GM12878 (cell line): ENCODE measurements around the gene OR10H1. TPM values are rescaled to one million over a fixed set of nuclear protein-coding genes. Genes with fewer than 3 reads are reported as not detected.

Experiments
- ATAC-seq: fragments of 200-7000 bp; cut with Tn5 transposase; 3 replicates; pipeline ENCODE4 v1.9.1; 2020; ENCODE audit warnings: mild to moderate bottlenecking, moderate library complexity
- BruUV-seq: library from RNA; stranded (reverse); fragments of 400-500 nt; replicated peaks from 2 replicates; lab custom pipeline; 2021; lab: Mats Ljungman, UMichigan
- CTCF ChIA-PET: fragments of 300-600 bp; sonication (Branson Sonifier 250); formaldehyde crosslinking; extraction: SDS; loops from one replicate; lab custom pipeline; 2021; ENCODE audit warnings: inconsistent platforms; lab: Yijun Ruan, JAX
- POLR2A ChIA-PET: fragments of 350-600 bp; formaldehyde crosslinking; extraction: SDS; loops from one replicate; lab custom pipeline; 2021; ENCODE audit warnings: inconsistent platforms; lab: Charles Lee
- RAD21 ChIA-PET: fragments of 300-600 bp; sonication (Branson Sonifier 250); formaldehyde crosslinking; loops from one replicate; lab custom pipeline; 2023; ENCODE audit warnings: antibody characterized with exemption; ENCODE audit not compliant: unreplicated experiment; lab: Charles Lee
- SMC1A ChIA-PET: fragments of 300-600 bp; sonication (Branson Sonifier 250); formaldehyde crosslinking; loops from one replicate; lab custom pipeline; 2023; ENCODE audit not compliant: unreplicated experiment, uncharacterized antibody; lab: Charles Lee
- DNase-seq: peaks from one replicate; pipeline ENCODE4 v3.0.0-alpha.2; 2011; ENCODE audit warnings: low read depth, low spot score
- FAIRE-seq: peaks from 3 replicates; lab custom pipeline; 2011; peaks lifted over from hg19 to GRCh38; lab: Jason Lieb, UNC
- H2AFZ ChIP-seq: 2 replicates; pipeline ENCODE4 v1.6.0; 2011; ENCODE audit warnings: low read depth, low read length, control low read depth; ENCODE audit not compliant: control insufficient read depth
- H3K27ac ChIP-seq: 2 replicates; pipeline ENCODE4 v1.5.1; 2011; ENCODE audit warnings: control low read depth; ENCODE audit not compliant: control insufficient read depth, insufficient read depth
- H3K27me3 ChIP-seq, 2 experiments: replicated peaks in 1 of 2; 2 replicates each; pipeline versions ENCODE4 v1.6.0 to v1.6.1; 2011; ENCODE audit warnings: low read length in 1 of 2; ENCODE audit not compliant: control insufficient read depth in 2 of 2, insufficient read depth in 2 of 2
- H3K36me3 ChIP-seq, 2 experiments: 2 replicates each; pipeline ENCODE4 v1.5.1; 2011; ENCODE audit warnings: low read length in 1 of 2; ENCODE audit not compliant: control insufficient read depth in 2 of 2, insufficient read depth in 2 of 2
- H3K4me1 ChIP-seq: 2 replicates; pipeline ENCODE4 v1.6.1; 2011; ENCODE audit warnings: mild to moderate bottlenecking, low read length, moderate library complexity, mixed read lengths; ENCODE audit not compliant: control insufficient read depth, insufficient read depth
- H3K4me2 ChIP-seq: 2 replicates; pipeline ENCODE4 v1.6.0; 2011; ENCODE audit warnings: control low read depth; ENCODE audit not compliant: control insufficient read depth, insufficient read depth
- H3K4me3 ChIP-seq: fragments of 200-600 bp; sonication (generic); 2 replicates; pipeline ENCODE4 v1.5.1; 2016
- H3K79me2 ChIP-seq: 2 replicates; pipeline ENCODE4 v1.6.0; 2011; ENCODE audit warnings: low read length; ENCODE audit not compliant: control insufficient read depth, insufficient read depth
- H3K9ac ChIP-seq: 2 replicates; pipeline ENCODE4 v1.8.0; 2011; ENCODE audit warnings: low read length, control low read depth, mixed read lengths; ENCODE audit not compliant: control insufficient read depth, insufficient read depth
- H3K9me3 ChIP-seq: replicated peaks from 3 replicates; pipeline ENCODE4 v1.5.1; 2011; ENCODE audit warnings: mild to moderate bottlenecking, low read length; ENCODE audit not compliant: control insufficient read depth, insufficient read depth
- H4K20me1 ChIP-seq: 2 replicates; pipeline ENCODE4 v1.6.0; 2011; ENCODE audit not compliant: control insufficient read depth, insufficient read depth
- CHD2 ChIP-seq: IDR thresholded peaks from 2 replicates; pipeline ENCODE4 v1.6.1; 2011; ENCODE audit warnings: low read depth, low read length, improper control_type of control experiment, borderline replicate concordance
- CREB1 ChIP-seq: IDR thresholded peaks from 2 replicates; pipeline ENCODE4 v1.6.1; 2012; ENCODE audit warnings: low read depth, mild to moderate bottlenecking, inconsistent platforms
- CTCF ChIP-seq, 3 experiments: IDR thresholded peaks in 2 of 3; conservative IDR thresholded peaks in 1 of 3; 2 replicates each; pipeline ENCODE4 v1.5.1; 2011; ENCODE audit warnings: low read depth in 3 of 3, low read length in 3 of 3, mild to moderate bottlenecking in 3 of 3, control low read depth in 2 of 3, moderate library complexity in 2 of 3, inconsistent platforms in 1 of 3, mixed read lengths in 1 of 3; ENCODE audit not compliant: control insufficient read depth in 2 of 3, insufficient read depth in 1 of 3; ENCODE audit errors: extremely low read depth in 1 of 3
- FOXM1 ChIP-seq: IDR thresholded peaks from 2 replicates; pipeline ENCODE4 v1.6.1; 2012; ENCODE audit warnings: low read depth, mild to moderate bottlenecking, inconsistent platforms, low read length, moderate library complexity
- GABPA ChIP-seq: IDR thresholded peaks from 2 replicates; pipeline ENCODE4 v1.6.1; 2014; ENCODE audit warnings: antibody characterized with exemption, low read depth, mild to moderate bottlenecking, inconsistent platforms
- GATAD2B ChIP-seq: fragments of 450-650 bp; conservative IDR thresholded peaks from 2 replicates; pipeline ENCODE4 v1.6.1; 2017; ENCODE audit warnings: low read depth, mild to moderate bottlenecking, moderate library complexity
- HDAC6 ChIP-seq: fragments of 200-600 bp; sonication (generic); IDR thresholded peaks from one replicate; pipeline ENCODE4 v1.8.0; 2017; ENCODE audit warnings: antibody characterized with exemption; ENCODE audit not compliant: unreplicated experiment
- NFXL1 ChIP-seq: fragments of 450-650 bp; IDR thresholded peaks from 2 replicates; pipeline ENCODE4 v1.6.1; 2017; ENCODE audit warnings: antibody characterized with exemption, mild to moderate bottlenecking, borderline replicate concordance
- PKNOX1 ChIP-seq: fragments of 450-650 bp; IDR thresholded peaks from 2 replicates; pipeline ENCODE4 v1.6.1; 2016; ENCODE audit warnings: mild to moderate bottlenecking
- RAD21 ChIP-seq: IDR thresholded peaks from 2 replicates; pipeline ENCODE4 v1.6.1; 2011; ENCODE audit warnings: mild to moderate bottlenecking, low read depth, low read length, moderate library complexity; ENCODE audit not compliant: insufficient read depth
- RB1 ChIP-seq: fragments of 450-650 bp; formaldehyde crosslinking; IDR thresholded peaks from 2 replicates; pipeline ENCODE4 v1.6.1; 2017; ENCODE audit warnings: mild to moderate bottlenecking, borderline replicate concordance
- ZBTB11 ChIP-seq: fragments of 450-650 bp; formaldehyde crosslinking; IDR thresholded peaks from 2 replicates; pipeline ENCODE4 v1.5.0; 2022; ENCODE audit warnings: mild to moderate bottlenecking, missing genetic modification characterization
- ZBTB33 ChIP-seq: fragments of 450-650 bp; IDR thresholded peaks from 2 replicates; pipeline ENCODE4 v1.6.1; 2017; ENCODE audit warnings: mild to moderate bottlenecking
- ZNF274 ChIP-seq: IDR thresholded peaks from one replicate; pipeline ENCODE4 v1.8.0; 2011; ENCODE audit not compliant: insufficient read length, insufficient read depth
- ZSCAN29 ChIP-seq: fragments of 450-650 bp; IDR thresholded peaks from 2 replicates; pipeline ENCODE4 v1.6.1; 2017; ENCODE audit warnings: mild to moderate bottlenecking, moderate library complexity
- WGBS: methylation state at CpG from one replicate; pipeline ENCODE4 v1.1.6; 2016; ENCODE audit warnings: low lambda C conversion rate; ENCODE audit not compliant: insufficient replicate concordance, insufficient coverage; ENCODE audit errors: missing lambda C conversion rate; 5-methylcytosine and 5-hydroxymethylcytosine counted together
- in situ Hi-C: fragments of 300-500 bp; cut with MboI; formaldehyde crosslinking; loops from 9 replicates; pipeline ENCODE4 v1.14.3; 2018; ENCODE audit warnings: mixed read lengths
- intact Hi-C: fragments of 100-400 bp; cut with micrococcal nuclease; formaldehyde crosslinking; loops from one replicate; pipeline ENCODE4 v1.14.2; 2022; ENCODE audit not compliant: unreplicated experiment
- polyA plus RNA-seq, 11 experiments: library from polyadenylated mRNA; depleted of rRNA in 4 of 11; unstranded in 6 of 11; stranded (reverse) in 5 of 11; fragments of >200 nt; fragmentation: Nextera tagmentation in 4 of 11; fragmentation: Illumina TruSeq in 1 of 11; extraction: Ambion mirVana in 4 of 11; extraction: Trizol in 1 of 11; gene quantifications; 1 replicate in 1 of 11; 2 replicates in 10 of 11; pipeline versions ENCODE4 v1.2.1 to v1.2.3, GENCODE V29; 2011 to 2016; ENCODE audit warnings: inconsistent platforms in 2 of 11, missing spikeins in 2 of 11, low read depth in 1 of 11
- total RNA-seq, 4 experiments: library from RNA; depleted of rRNA in 3 of 4; stranded (reverse); fragments of >200 nt in 3 of 4; fragmentation: Illumina TruSeq in 1 of 4; extraction: Trizol in 1 of 4; gene quantifications; 2 replicates each; pipeline versions ENCODE4 v1.2.1 to v1.2.3, GENCODE V29; 2013 to 2021

The OR10H1 gene
- total and polyA plus RNA-seq, 10 of the 15 experiments (the other 5 are each of a cell fraction or from before 2014, with no cell fraction given) = not detected

- Histone ChIP-seq H3K9ac (no peak overlapping the region), H2AFZ (no peak overlapping the region), H3K36me3 (no peaks in the 10 kb centered on the region), H3K9me3 (no peaks in the 10 kb centered on the region), H3K4me3 (no peak overlapping the region), H3K27me3 (no peaks in the 10 kb centered on the region), H4K20me1 (no peaks in the 10 kb centered on the region), H3K4me1 (no peaks in the 10 kb centered on the region), H3K4me2 (no peak overlapping the region), H3K27ac (no peak overlapping the region), H3K79me2 (no peaks in the 10 kb centered on the region)
- in situ Hi-C loops = no loop called here
- intact Hi-C loops = no loop called here
- no peak for ATAC-seq
- WGBS = 30% methylated on average over 8 of the region's 8 CpGs
- ChIA-PET CTCF (no interaction called here), RAD21 (no interaction called here), POLR2A (no interaction called here), SMC1A (no interaction called here)
- DNase-seq = no peak
- no TSS peak for BruUV-seq
- FAIRE-seq = no peak
- TF ChIP-seq ZSCAN29 (no peak), HDAC6 (no peak), PKNOX1 (no peak), GATAD2B (no peak), GABPA (no peak), ZNF274 (no peak), ZBTB33 (no peak), ZBTB11 (CRISPR knock-in tag) (no peak), CHD2 (no peak), FOXM1 (no peak), CTCF (IDR thresholded peaks at IDR 0.05 in 2 of 3, conservative IDR thresholded peaks at IDR 0.05 in 1 of 3; ENCODE audit: control insufficient read depth in 2 of 3, extremely low read depth in 1 of 3, insufficient read depth in 1 of 3, low read depth in 3 of 3, low read length in 3 of 3) (no peak), RB1 (no peak), CREB1 (no peak), NFXL1 (no peak), RAD21 (no peak)
These were observed 5.2 kb upstream of the OR10H1 start for GRCh38 chr19:15820646-15821045.
